HepG2 (cell line): ENCODE data around the gene SLC25A51. TPM values are rescaled to one million over a fixed set of nuclear protein-coding genes. Genes with fewer than 3 reads are reported as not detected.

ENCODE experiments used
- EP300 ChIP-seq, 3 experiments: sonication (generic) in 1 of 3; formaldehyde crosslinking in 1 of 3; IDR thresholded peaks; 2 replicates each; pipeline versions ENCODE4 v1.5.1 to v1.6.1; 2011 to 2020; ENCODE audit warnings: low read depth in 2 of 3, low read length in 2 of 3, borderline replicate concordance in 1 of 3, improper control_type of control experiment in 1 of 3, mild to moderate bottlenecking in 1 of 3, missing genetic modification reagents in 1 of 3, moderate library complexity in 1 of 3
- GATA4 ChIP-seq: sonication (generic); IDR thresholded peaks from 2 replicates; pipeline ENCODE4 v1.6.1; 2016; ENCODE audit warnings: antibody characterized with exemption, low read depth, borderline replicate concordance
- GATAD2A ChIP-seq: IDR thresholded peaks from 2 replicates; pipeline ENCODE4 v1.6.1; 2016
- HDAC1 ChIP-seq: sonication (generic); formaldehyde crosslinking; IDR thresholded peaks from 2 replicates; pipeline ENCODE4 v1.5.1; 2020; ENCODE audit warnings: mild to moderate bottlenecking, missing genetic modification reagents
- RBFOX2 ChIP-seq: fragments of 200-400 bp; formaldehyde crosslinking; IDR thresholded peaks from 2 replicates; pipeline ENCODE4 v1.6.1; 2017; ENCODE audit warnings: low read depth, mild to moderate bottlenecking, low read length
- SP2 ChIP-seq: sonication (generic); formaldehyde crosslinking; IDR thresholded peaks from 2 replicates; pipeline ENCODE4 v1.5.1; 2020; ENCODE audit warnings: mild to moderate bottlenecking, missing genetic modification reagents
- SUZ12 ChIP-seq: fragments of 150-350 bp; IDR thresholded peaks from 2 replicates; pipeline ENCODE4 v1.6.1; 2014; ENCODE audit warnings: low read depth, low read length
- THAP11 ChIP-seq: IDR thresholded peaks from 2 replicates; pipeline ENCODE4 v1.6.1; 2016; ENCODE audit warnings: missing biosample characterization, missing genetic modification reagents
- ZMYM3 ChIP-seq: sonication (generic); formaldehyde crosslinking; IDR thresholded peaks from 2 replicates; pipeline ENCODE4 v1.5.1; 2020; ENCODE audit warnings: mild to moderate bottlenecking, missing genetic modification reagents
- ZNF136 ChIP-seq: sonication (generic); formaldehyde crosslinking; IDR thresholded peaks from 2 replicates; pipeline ENCODE4 v1.8.1; 2022; ENCODE audit warnings: low read depth, mild to moderate bottlenecking, moderate library complexity, missing genetic modification reagents
- ZNF138 ChIP-seq: sonication (generic); formaldehyde crosslinking; IDR thresholded peaks from 2 replicates; pipeline ENCODE4 v1.5.0; 2020; ENCODE audit warnings: mild to moderate bottlenecking, low read depth, missing genetic modification reagents
- ZNF230 ChIP-seq: sonication (generic); formaldehyde crosslinking; IDR thresholded peaks from 2 replicates; pipeline ENCODE4 v1.4.0; 2020; ENCODE audit warnings: mild to moderate bottlenecking, missing genetic modification reagents
- ZNF652 ChIP-seq: IDR thresholded peaks from 2 replicates; pipeline ENCODE4 v1.6.1; 2016; ENCODE audit warnings: low read depth, borderline replicate concordance
- polyA plus RNA-seq, 8 experiments: library from polyadenylated mRNA; depleted of rRNA in 3 of 8; stranded (reverse) in 7 of 8; unstranded in 1 of 8; fragments of >200 nt; fragmentation: Illumina TruSeq in 4 of 8; extraction: Trizol in 4 of 8; gene quantifications; 2 replicates each; pipeline versions ENCODE4 v1.2.1 to v1.2.3, GENCODE V29; 2011 to 2016; ENCODE audit warnings: low read depth in 4 of 8, missing spikeins in 1 of 8, mixed read lengths in 1 of 8; ENCODE audit not compliant: insufficient read depth in 1 of 8
- total RNA-seq, 5 experiments: library from RNA; depleted of rRNA; stranded (reverse); fragments of >200 nt; fragmentation: Illumina TruSeq; extraction: Trizol; gene quantifications; 2 replicates each; pipeline ENCODE4 v1.2.3, GENCODE V29; 2016; ENCODE audit warnings: low read depth in 1 of 5
- TF ChIP-seq, protein P1 (sequence below): sonication (generic); formaldehyde crosslinking; IDR thresholded peaks from 2 replicates; pipeline ENCODE4 v1.9.0; 2021; ENCODE audit warnings: missing genetic modification reagents, borderline replicate concordance
- TF ChIP-seq, protein P2 (sequence below): sonication (generic); formaldehyde crosslinking; IDR thresholded peaks from 2 replicates; pipeline ENCODE4 v1.4.0; 2020; ENCODE audit warnings: missing genetic modification reagents, mild to moderate bottlenecking, borderline replicate concordance
- TF ChIP-seq, protein P3 (sequence below): sonication (generic); formaldehyde crosslinking; IDR thresholded peaks from 2 replicates; pipeline ENCODE4 v1.5.0; 2020; ENCODE audit warnings: mild to moderate bottlenecking, missing genetic modification reagents

The SLC25A51 gene
- total and polyA plus RNA-seq, 2 of the 13 experiments (the other 11 are each of a cell fraction or from before 2014, with no cell fraction given): 14.6 to 37.7 TPM

DNA sequence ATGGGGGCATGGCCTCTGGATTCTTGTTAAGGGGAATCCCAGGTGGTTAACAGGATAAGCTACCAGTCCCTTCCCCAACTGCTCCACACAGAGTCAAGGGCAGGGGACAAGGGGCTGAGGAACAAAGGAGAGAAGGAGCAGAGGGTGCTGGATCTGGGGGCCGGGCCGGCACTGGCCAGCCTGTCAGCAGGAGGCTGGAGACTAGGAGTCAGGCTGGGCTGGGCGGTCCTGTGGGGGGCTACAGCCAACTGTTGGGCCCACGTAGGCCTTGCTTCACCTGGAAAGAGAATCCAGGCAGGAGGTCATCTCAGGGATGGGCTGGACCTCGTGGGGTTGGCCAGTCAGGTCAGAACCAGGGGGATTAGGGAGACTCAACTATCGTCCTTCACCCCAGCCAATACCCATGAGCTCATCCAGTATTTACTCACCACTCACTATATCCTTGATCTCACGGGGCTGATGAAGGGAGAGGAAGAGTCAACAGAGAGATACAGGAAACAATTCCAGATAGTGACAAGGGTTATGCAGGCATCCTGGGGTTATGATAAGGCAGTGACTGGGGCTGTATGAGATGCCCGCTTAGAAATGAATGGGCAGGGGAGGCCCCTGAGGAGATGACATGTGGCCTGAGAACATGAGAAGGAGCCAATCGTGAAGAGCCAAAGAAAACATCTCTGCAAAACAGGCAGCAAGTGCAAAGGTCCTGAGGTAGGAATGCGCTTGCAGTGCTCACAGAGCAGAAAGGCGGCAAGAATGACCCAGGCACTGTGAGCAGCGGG lies 47.9 kb upstream of the SLC25A51 start (continued):
- TF ChIP-seq, protein P1, sequence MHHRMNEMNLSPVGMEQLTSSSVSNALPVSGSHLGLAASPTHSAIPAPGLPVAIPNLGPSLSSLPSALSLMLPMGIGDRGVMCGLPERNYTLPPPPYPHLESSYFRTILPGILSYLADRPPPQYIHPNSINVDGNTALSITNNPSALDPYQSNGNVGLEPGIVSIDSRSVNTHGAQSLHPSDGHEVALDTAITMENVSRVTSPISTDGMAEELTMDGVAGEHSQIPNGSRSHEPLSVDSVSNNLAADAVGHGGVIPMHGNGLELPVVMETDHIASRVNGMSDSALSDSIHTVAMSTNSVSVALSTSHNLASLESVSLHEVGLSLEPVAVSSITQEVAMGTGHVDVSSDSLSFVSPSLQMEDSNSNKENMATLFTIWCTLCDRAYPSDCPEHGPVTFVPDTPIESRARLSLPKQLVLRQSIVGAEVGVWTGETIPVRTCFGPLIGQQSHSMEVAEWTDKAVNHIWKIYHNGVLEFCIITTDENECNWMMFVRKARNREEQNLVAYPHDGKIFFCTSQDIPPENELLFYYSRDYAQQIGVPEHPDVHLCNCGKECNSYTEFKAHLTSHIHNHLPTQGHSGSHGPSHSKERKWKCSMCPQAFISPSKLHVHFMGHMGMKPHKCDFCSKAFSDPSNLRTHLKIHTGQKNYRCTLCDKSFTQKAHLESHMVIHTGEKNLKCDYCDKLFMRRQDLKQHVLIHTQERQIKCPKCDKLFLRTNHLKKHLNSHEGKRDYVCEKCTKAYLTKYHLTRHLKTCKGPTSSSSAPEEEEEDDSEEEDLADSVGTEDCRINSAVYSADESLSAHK: no peak
- TF ChIP-seq RBFOX2 (no peak), ZNF230 (CRISPR knock-in tag) (no peak), ZNF652 (CRISPR knock-in tag) (no peak), ZMYM3 (CRISPR knock-in tag) (peak; percentile 93), ZNF138 (CRISPR knock-in tag) (no peak), EP300 (IDR thresholded peaks at IDR 0.05; ENCODE audit: low read depth in 2 of 2, low read length in 2 of 2) (peak in 1 of 2 experiments; percentile 71; a peak in 2 of 4 replicates), EP300 (CRISPR knock-in tag; IDR thresholded peaks at IDR 0.05; ENCODE audit: borderline replicate concordance) (peak; percentile 81), HDAC1 (CRISPR knock-in tag) (peak; percentile 35; the same call in 1 of the 2 replicates), SUZ12 (no peak), GATAD2A (CRISPR knock-in tag) (peak; percentile 42; the same call in 1 of the 2 replicates), ZNF136 (CRISPR knock-in tag) (no peak), THAP11 (CRISPR knock-in tag) (no peak), GATA4 (peak; percentile 56; the same call in 1 of the 2 replicates), SP2 (CRISPR knock-in tag) (no peak)
- TF ChIP-seq, protein P2, sequence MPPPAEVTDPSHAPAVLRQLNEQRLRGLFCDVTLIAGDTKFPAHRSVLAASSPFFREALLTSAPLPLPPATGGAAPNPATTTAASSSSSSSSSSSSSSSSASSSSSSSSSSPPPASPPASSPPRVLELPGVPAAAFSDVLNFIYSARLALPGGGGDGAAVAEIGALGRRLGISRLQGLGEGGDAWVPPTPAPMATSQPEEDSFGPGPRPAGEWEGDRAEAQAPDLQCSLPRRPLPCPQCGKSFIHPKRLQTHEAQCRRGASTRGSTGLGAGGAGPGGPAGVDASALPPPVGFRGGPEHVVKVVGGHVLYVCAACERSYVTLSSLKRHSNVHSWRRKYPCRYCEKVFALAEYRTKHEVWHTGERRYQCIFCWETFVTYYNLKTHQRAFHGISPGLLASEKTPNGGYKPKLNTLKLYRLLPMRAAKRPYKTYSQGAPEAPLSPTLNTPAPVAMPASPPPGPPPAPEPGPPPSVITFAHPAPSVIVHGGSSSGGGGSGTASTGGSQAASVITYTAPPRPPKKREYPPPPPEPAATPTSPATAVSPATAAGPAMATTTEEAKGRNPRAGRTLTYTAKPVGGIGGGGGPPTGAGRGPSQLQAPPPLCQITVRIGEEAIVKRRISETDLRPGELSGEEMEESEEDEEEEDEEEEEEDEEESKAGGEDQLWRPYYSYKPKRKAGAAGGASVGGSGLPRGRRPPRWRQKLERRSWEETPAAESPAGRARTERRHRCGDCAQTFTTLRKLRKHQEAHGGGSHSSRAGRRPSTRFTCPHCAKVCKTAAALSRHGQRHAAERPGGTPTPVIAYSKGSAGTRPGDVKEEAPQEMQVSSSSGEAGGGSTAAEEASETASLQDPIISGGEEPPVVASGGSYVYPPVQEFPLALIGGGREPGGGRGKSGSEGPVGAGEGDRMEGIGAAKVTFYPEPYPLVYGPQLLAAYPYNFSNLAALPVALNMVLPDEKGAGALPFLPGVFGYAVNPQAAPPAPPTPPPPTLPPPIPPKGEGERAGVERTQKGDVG (CRISPR knock-in tag): peak; percentile 60; the same call in 1 of the 2 replicates
- TF ChIP-seq, protein P3, sequence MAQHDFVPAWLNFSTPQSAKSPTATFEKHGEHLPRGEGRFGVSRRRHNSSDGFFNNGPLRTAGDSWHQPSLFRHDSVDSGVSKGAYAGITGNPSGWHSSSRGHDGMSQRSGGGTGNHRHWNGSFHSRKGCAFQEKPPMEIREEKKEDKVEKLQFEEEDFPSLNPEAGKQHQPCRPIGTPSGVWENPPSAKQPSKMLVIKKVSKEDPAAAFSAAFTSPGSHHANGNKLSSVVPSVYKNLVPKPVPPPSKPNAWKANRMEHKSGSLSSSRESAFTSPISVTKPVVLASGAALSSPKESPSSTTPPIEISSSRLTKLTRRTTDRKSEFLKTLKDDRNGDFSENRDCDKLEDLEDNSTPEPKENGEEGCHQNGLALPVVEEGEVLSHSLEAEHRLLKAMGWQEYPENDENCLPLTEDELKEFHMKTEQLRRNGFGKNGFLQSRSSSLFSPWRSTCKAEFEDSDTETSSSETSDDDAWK (CRISPR knock-in tag): no peak
